GM18511 (cell line): ENCODE data around the gene NACAD.

Source experiments
- ATAC-seq: cut with Tn5 transposase; IDR thresholded peaks from one replicate; pipeline ENCODE4 v1.9.1; 2021; ENCODE audit warnings: mild to moderate bottlenecking, moderate library complexity; ENCODE audit not compliant: unreplicated experiment

NACAD gene

GRCh38 chr7:45098983-45099839 lies 10.4 kb upstream of the NACAD start:
- no peak for ATAC-seq

DNA sequence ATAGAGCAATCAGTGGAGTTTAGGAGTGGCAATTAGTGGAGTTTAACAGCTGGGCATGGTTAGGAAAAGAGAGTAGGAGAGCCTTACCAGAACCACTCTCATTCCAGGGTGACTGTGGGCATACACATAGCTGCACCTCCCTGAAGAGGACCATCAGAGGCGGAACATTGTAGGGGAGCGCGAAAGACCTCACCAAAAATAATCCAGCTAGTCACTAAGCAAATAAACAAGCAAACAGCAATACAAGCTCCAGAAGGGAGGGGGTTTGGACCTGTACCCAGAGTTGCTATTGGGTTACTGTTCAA lies 4.1 kb upstream of the NACAD start:
- ATAC-seq, result no peak

DNA sequence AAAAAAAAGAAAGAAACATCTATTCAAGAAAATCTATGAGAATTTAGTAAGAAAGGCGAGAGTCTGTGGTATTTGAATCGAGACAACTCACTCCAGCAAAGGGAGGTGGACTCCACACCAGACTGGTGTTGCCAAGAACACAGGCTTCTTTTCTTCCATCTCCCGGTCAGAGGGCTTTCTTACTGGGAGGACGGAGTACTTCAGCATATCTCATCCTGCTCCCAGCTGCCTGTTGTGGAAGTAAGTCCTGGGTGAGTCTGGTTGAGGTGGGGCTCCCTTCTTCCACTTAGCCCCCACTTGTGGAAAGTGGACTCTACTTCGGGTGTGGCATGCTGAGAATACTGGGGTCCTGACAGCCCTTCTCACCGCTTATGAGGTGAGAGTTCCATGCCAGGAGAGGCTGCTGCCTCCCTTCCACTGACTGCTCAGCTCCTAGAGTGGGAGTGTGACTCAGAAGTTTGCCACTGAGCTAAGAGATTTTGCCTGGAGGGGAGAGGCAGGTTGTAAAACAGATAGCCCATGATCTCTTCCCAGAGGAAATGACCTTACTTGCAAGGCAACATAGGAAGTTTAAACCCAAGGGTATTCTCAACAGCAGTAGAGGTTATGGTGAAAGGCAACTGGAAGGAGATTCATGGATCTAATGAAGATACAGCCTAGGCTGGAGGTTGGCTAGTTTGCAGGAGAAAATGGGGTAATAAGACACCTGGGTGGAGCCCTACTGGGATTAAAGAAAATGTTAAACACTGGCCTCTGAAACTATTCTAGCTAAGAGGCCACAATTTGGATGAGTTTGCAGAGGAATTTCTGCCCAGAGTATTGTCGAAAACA lies 3.5 kb upstream of the NACAD start:
- no peak for ATAC-seq

GRCh38 chr7:45089341-45089891 lies 647 bp upstream of the NACAD start:
- no peak for ATAC-seq

- ATAC-seq, result no peak
These were observed 545 bp downstream of the NACAD start for GRCh38 chr7:45088146-45088701.

DNA sequence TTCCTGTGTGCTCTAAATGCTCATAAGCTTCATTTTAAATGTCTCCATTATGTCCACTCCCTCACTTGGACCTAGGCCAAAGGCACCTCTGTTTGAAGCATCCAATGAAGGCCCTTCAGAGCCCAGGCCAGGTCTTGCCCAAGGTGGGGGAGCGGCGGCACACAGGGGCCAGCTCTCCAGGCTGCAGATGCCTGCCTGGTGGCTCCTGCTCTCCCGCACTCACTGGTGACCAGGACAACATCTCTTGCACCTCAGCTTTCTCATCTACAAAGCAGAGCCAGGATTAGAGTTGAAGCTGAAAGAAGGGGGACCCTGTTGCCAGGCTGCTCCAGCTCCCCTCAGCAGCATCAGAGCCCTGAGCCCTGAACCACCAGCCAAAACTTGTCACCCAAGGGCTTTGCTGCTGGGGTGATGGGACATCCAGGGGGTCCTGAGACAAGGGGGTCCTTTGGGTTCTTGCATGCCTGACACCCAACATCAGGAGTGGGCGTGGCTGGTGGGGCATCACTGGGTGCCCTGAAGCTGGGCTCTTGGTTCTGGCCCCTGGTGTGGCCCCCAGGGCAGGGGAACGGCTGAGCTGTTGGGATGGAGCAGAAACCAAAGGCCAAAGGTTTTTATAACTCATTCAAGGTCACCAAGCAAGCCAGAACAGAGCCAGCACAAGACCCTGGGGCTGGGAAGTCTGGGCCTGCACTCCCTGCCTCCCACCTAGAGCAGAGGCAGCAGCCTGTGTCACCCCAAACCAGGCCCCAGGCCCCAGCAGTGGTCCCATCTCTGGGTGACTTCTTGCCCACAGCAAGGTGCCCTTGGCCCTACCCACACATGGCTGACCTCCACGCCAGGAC lies 1.2 kb downstream of the NACAD start:
- no peak for ATAC-seq

DNA sequence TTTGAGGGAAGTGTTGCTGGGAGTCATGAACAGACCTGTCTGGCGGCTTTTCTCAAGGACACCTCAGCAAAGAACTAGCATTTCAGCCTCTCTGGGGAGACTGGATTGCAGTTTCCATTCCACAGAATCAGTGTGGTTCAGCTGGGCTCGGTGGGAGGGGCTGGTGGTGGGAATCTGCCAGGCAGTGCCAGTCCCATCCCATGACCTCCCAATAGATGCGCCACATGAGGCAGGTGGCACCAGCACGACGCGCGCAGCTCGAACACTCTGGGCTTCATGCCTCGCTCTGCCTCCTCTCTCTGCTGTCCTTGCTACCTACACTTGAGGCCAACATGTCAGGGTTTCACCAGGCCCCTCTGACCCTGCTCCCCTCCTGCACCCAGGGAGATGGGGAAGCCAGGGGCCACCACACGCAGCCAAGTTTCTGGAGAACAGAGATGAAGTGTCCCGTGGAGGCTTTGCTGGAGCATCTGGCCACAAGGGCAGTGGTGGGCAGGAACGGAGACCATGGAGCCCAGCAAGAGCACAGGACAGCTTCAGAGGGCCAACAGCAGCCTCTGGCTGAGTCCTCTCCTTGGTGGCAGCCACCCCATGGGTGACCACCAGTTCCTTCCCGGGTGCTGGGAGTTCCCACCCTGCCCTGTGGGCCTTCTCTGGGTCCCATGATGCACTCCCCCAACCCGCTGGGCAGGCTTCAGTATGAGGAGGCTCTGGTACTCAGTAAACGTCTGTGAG lies 2.3 kb downstream of the NACAD start:
- no peak for ATAC-seq

DNA sequence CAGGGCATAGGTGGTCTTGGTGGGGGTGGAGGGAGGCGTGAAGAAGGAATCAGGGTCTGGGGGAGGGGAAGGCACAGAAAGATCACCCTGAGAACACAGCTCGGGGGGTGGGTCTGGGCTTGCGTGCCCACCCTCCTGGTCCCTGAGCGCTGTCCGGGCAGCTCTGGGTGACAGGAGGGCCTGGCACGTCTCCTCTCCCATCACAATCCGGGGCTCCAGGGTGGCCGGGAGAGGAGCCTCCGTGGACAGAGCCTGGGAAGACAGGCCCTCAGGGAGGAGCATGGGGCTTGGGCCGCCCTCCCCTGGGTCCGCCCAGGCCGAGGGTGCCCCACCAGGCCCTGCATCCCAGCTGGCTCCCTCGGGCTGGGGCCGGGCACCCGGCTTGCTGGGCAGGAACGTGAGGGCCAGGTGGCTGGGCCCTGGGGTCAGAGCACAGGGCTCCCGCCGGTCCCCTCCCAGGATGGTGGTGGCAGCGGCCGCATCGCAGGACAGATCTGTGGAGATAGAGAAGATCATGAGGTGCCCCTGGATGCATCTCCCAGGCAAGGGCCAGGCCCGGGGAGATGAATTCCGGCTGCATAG lies 3.1 kb downstream of the NACAD start:
- ATAC-seq, result no peak

GRCh38 chr7:45084901-45085618 lies 3.7 kb downstream of the NACAD start:
- ATAC-seq, result no peak

- ATAC-seq, result no peak
These were observed 4.4 kb downstream of the NACAD start for GRCh38 chr7:45084336-45084735.

DNA sequence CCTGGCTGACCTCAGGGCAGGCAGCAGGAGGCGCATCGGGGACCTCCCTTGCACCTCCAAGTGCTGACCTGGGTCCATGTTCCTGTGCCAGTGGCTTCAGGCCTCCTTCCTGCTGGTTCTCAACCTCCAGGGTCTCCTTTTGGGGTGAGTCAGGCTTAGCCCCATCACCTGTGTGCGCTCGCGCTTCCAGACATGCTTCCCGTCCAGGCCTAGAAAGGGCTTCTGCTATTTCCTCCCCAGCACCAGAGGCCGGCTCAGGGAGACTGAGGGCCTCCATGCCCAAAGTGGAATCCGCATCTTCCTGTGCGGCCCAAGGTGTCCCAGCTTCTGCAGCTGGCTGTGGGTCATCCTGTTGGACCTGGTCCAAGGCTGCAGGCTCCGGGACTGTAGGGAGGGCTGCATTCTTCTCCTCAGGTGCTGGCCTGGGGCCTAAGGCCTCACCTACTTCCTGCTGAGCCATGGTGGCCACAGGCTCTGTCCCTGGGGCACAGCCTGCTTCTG lies 5.9 kb downstream of the NACAD start:
- no peak for ATAC-seq

DNA sequence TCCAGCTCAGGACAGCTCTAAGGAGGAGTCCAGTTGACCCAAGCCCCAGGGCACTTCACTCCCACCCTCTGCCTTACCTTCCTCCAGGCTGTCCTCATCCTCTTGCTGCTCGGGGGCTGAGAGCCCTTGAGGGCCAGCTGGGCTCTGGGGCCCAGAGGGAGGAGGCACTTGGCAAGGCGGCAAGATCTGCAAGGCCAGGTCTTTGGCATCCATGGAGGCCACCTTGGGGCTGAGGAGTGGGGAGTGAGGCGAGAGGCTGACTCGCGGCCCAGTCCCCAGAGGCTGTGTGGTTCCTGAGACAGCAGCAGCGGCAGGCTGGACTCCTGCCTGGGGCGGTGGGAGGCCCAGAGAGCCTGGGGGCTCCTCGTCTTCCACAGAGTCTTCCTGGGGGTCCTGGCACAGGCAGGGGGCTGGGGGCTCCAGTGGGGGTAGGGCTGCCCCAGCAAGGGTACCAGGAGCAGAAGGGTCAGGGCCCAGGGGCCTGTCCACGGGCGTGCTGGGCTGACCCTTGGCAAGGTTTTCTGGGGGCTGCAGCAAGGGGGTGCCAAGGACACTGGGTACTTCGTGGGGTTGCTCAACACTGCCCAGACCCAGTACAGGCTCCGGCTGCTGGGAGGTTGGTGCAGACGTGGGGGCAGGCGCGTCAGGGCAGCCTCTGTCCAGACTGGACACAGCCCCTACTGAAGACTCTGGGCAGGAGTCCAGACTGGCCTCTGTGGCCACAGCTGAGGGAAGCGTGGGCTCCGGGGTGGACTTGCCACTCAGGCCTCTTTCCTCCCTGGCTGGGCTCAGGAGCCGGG lies 6.5 kb downstream of the NACAD start:
- no peak for ATAC-seq

DNA sequence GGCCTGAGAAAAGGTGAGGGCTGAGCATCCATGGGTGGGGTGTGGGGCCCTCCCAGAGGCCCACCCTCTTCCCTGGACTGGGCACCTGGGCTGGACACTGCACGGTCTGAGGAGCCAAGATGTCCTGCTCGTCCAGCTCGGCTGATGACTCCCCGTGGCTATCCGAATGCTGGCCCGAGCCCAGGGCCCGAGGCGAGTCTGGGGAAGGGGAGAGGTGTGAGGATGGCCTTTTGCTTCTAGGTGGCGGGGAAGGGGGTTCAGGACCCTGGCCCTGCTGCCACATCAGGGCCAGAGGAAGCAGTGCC lies 7.1 kb downstream of the NACAD start:
- no peak for ATAC-seq

GRCh38 chr7:45080958-45081669 lies 7.7 kb downstream of the NACAD start:
- ATAC-seq, result no peak

- no peak for ATAC-seq
These were observed 8.4 kb downstream of the NACAD start for GRCh38 chr7:45080265-45080957.

- no peak for ATAC-seq
These were observed 10.6 kb downstream of the NACAD start for GRCh38 chr7:45078125-45078681.

DNA sequence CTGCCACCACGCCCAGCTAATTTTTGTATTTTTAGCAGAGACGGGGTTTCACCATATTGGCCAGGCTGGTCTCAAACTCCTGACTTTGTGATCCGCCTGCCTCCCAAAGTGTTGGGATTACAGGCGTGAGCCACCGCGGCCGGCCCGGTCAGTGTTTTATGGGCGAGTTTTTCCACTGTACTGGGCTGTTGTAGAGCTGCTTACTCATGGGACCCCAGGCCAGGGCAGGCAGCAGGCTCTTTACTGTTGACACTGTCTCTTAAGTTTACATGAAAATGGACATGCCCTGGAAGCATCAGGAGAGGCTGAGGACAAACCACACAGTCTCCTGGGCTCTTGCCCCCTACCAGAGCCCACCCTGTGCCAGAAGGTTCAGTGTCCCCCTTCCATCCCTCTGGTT lies 11.2 kb downstream of the NACAD start:
- ATAC-seq, result no peak
